A673 (cell line): Measurements from ENCODE around the gene ELFN1. TPM values are rescaled to one million over a fixed set of nuclear protein-coding genes. Genes with fewer than 3 reads are reported as not detected.

ENCODE experiments used
- BruUV-seq: library from RNA; stranded (reverse); fragments of 400-500 nt; replicated peaks from 2 replicates; lab custom pipeline; 2021; lab: Mats Ljungman, UMichigan
- CTCF ChIA-PET: fragments of 300-600 bp; sonication (Branson Sonifier 250); formaldehyde crosslinking; loops from one replicate; lab custom pipeline; 2022; ENCODE audit warnings: antibody characterized with exemption; lab: Charles Lee
- POLR2A ChIA-PET: fragments of 300-600 bp; sonication (Branson Sonifier 250); formaldehyde crosslinking; loops from one replicate; lab custom pipeline; 2022; ENCODE audit warnings: antibody characterized with exemption; ENCODE audit not compliant: low non-redundant PET; lab: Charles Lee
- DNase-seq: peaks from one replicate; pipeline ENCODE4 v3.0.0-alpha.2; 2015; ENCODE audit warnings: low spot score
- H3K27ac ChIP-seq: fragments of 200-600 bp; sonication (generic); 2 replicates; pipeline ENCODE4 v1.5.1; 2016; ENCODE audit warnings: mixed run types, low read depth, mild to moderate bottlenecking, mixed read lengths, antibody characterized with exemption, low read length; ENCODE audit not compliant: poor library complexity, severe bottlenecking
- H3K27me3 ChIP-seq: fragments of 200-600 bp; sonication (generic); replicated peaks from 2 replicates; pipeline ENCODE4 v1.6.1; 2017; ENCODE audit warnings: mixed run types, low read depth, mild to moderate bottlenecking, mixed read lengths, antibody characterized with exemption, low read length; ENCODE audit not compliant: insufficient read depth, poor library complexity
- H3K36me3 ChIP-seq: fragments of 200-600 bp; sonication (generic); 2 replicates; pipeline ENCODE4 v1.6.1; 2016; ENCODE audit warnings: mixed run types, mild to moderate bottlenecking, mixed read lengths, antibody characterized with exemption, low read length; ENCODE audit not compliant: insufficient read depth, poor library complexity, severe bottlenecking
- H3K4me1 ChIP-seq: fragments of 200-600 bp; sonication (generic); 2 replicates; pipeline ENCODE4 v1.6.1; 2017; ENCODE audit warnings: mixed run types, mild to moderate bottlenecking, mixed read lengths, antibody characterized with exemption, low read length; ENCODE audit not compliant: insufficient read depth, poor library complexity, severe bottlenecking
- H3K4me3 ChIP-seq: fragments of 200-600 bp; sonication (generic); 2 replicates; pipeline ENCODE4 v1.5.1; 2016; ENCODE audit warnings: low read depth, mixed run types, mild to moderate bottlenecking, mixed read lengths, low read length; ENCODE audit not compliant: poor library complexity, severe bottlenecking
- H3K9me3 ChIP-seq: fragments of 200-600 bp; sonication (generic); 2 replicates; pipeline ENCODE4 v1.6.1; 2016; ENCODE audit warnings: mixed run types, low read depth, mild to moderate bottlenecking, mixed read lengths, antibody characterized with exemption, low read length; ENCODE audit not compliant: poor library complexity, severe bottlenecking
- CTCF ChIP-seq: fragments of 300-800, 200-600 bp; sonication (generic); conservative IDR thresholded peaks from 2 replicates; pipeline ENCODE4 v1.5.1; 2017; ENCODE audit warnings: low read depth, mild to moderate bottlenecking, antibody characterized with exemption, low read length, moderate library complexity, mixed read lengths
- EZH2 ChIP-seq: fragments of 200-600 bp; sonication (generic); IDR thresholded peaks from 2 replicates; pipeline ENCODE4 v1.6.1; 2017; ENCODE audit warnings: borderline replicate concordance, low read depth, mild to moderate bottlenecking, mixed read lengths, antibody characterized with exemption, low read length; ENCODE audit not compliant: poor library complexity, severe bottlenecking
- intact Hi-C: fragments of 100-400 bp; cut with micrococcal nuclease; formaldehyde crosslinking; loops from one replicate; pipeline ENCODE4 v1.10.0; 2022; ENCODE audit not compliant: unreplicated experiment
- total RNA-seq: library from RNA; stranded (reverse); gene quantifications from 2 replicates; pipeline ENCODE4 v1.2.3, GENCODE V29; 2021

ELFN1 gene
- total RNA-seq, 1 experiment from 2014 or later, result not detected

GRCh38 chr7:1673581-1674118, 3.6 kb downstream of the ELFN1 start:
- no peak overlapping the region for H3K27ac ChIP-seq
- CTCF ChIA-PET, result no interaction called here
- TF ChIP-seq EZH2, result no peak
- H3K4me3 ChIP-seq, result no peak overlapping the region
- POLR2A ChIA-PET, result no interaction called here
- H3K36me3 ChIP-seq, result no peaks in the 10 kb centered on the region
- peaks cover 6% of the 10 kb centered on the region for H3K4me1 ChIP-seq
- H3K27me3 ChIP-seq, result peaks cover 71% of the 10 kb centered on the region
- BruUV-seq, result no TSS peak
- intact Hi-C loops, result no loop called here
- DNase-seq, result no peak
- H3K9me3 ChIP-seq, result no peaks in the 10 kb centered on the region

- Histone ChIP-seq H3K27me3 (peaks cover 63% of the 10 kb centered on the region), H3K4me1 (peaks cover 6% of the 10 kb centered on the region), H3K4me3 (no peak overlapping the region), H3K36me3 (no peaks in the 10 kb centered on the region), H3K9me3 (no peaks in the 10 kb centered on the region), H3K27ac (no peak overlapping the region)
- TF ChIP-seq EZH2 (no peak), CTCF (no peak)
- no peak for DNase-seq
- CTCF ChIA-PET, result no interaction called here
- no TSS peak for BruUV-seq
- POLR2A ChIA-PET, result no interaction called here
- intact Hi-C loops, result no loop called here
These were observed 4.3 kb downstream of the ELFN1 start for GRCh38 chr7:1674161-1675035.

- no TSS peak for BruUV-seq
- intact Hi-C loops, result no loop called here
- H3K4me1 ChIP-seq, result peaks cover 6% of the 10 kb centered on the region
- H3K4me3 ChIP-seq, result no peak overlapping the region
- no peak for DNase-seq
- ChIA-PET POLR2A (no interaction called here), CTCF (no interaction called here)
- no peaks in the 10 kb centered on the region for H3K9me3 ChIP-seq
- peaks cover 61% of the 10 kb centered on the region for H3K27me3 ChIP-seq
- no peaks in the 10 kb centered on the region for H3K36me3 ChIP-seq
- H3K27ac ChIP-seq, result no peak overlapping the region
- TF ChIP-seq EZH2, result no peak
These were observed 5.1 kb downstream of the ELFN1 start for GRCh38 chr7:1675036-1675671.
